PC-9 (cell line): Measurements from ENCODE around the gene ZNF516. TPM values are rescaled to one million over a fixed set of nuclear protein-coding genes. Genes with fewer than 3 reads are reported as not detected.

Experiments
- BruUV-seq: library from RNA; stranded (reverse); fragments of 400-500 nt; replicated peaks from 2 replicates; lab custom pipeline; 2021; lab: Mats Ljungman, UMichigan
- CTCF ChIA-PET: fragments of 300-600 bp; sonication (Branson Sonifier 250); formaldehyde crosslinking; loops from one replicate; lab custom pipeline; 2022; ENCODE audit warnings: antibody characterized with exemption; lab: Charles Lee
- POLR2A ChIA-PET: fragments of 300-600 bp; sonication (Branson Sonifier 250); formaldehyde crosslinking; loops from one replicate; lab custom pipeline; 2022; ENCODE audit warnings: antibody characterized with exemption; ENCODE audit not compliant: unreplicated experiment; lab: Charles Lee
- DNase-seq, 2 experiments: peaks; one replicate each; pipeline versions ENCODE4 v3.0.0 to v3.0.0-alpha.2; 2015 to 2022; ENCODE audit warnings: mixed read lengths in 1 of 2
- H2AFZ ChIP-seq: fragments of 200-600 bp; sonication (generic); 2 replicates; pipeline ENCODE4 v1.8.1; 2017; ENCODE audit warnings: antibody characterized with exemption
- H3F3A ChIP-seq: fragments of 200-600 bp; sonication (generic); 2 replicates; pipeline ENCODE4 v1.8.1; 2017; ENCODE audit warnings: antibody characterized with exemption, mild to moderate bottlenecking, low read depth; ENCODE audit not compliant: insufficient read depth
- H3K27ac ChIP-seq: fragments of 200-600 bp; sonication (generic); 2 replicates; pipeline ENCODE4 v1.6.1; 2016; ENCODE audit warnings: mixed run types
- H3K27me3 ChIP-seq: fragments of 200-600 bp; sonication (generic); 2 replicates; pipeline ENCODE4 v1.6.1; 2016; ENCODE audit warnings: low read depth, mixed run types; ENCODE audit not compliant: insufficient read depth
- H3K36me3 ChIP-seq: fragments of 200-600 bp; sonication (generic); 2 replicates; pipeline ENCODE4 v1.6.1; 2016; ENCODE audit warnings: low read depth, mixed run types
- H3K4me1 ChIP-seq: fragments of 200-600 bp; sonication (generic); replicated peaks from 2 replicates; pipeline ENCODE4 v1.6.1; 2016; ENCODE audit warnings: mixed run types; ENCODE audit not compliant: insufficient read depth
- H3K4me2 ChIP-seq: fragments of 200-600 bp; sonication (generic); 2 replicates; pipeline ENCODE4 v1.6.1; 2017; ENCODE audit warnings: mixed run types
- H3K4me3 ChIP-seq: fragments of 200-600 bp; sonication (generic); 2 replicates; pipeline ENCODE4 v1.6.1; 2016; ENCODE audit warnings: mixed run types
- H3K79me2 ChIP-seq: fragments of 200-600 bp; sonication (generic); 2 replicates; pipeline ENCODE4 v1.6.1; 2017; ENCODE audit warnings: low read depth, mixed run types
- H3K9me2 ChIP-seq: fragments of 200-600 bp; sonication (generic); 2 replicates; pipeline ENCODE4 v1.8.1; 2017; ENCODE audit warnings: mild to moderate bottlenecking; ENCODE audit not compliant: insufficient read depth
- H3K9me3 ChIP-seq: fragments of 200-600 bp; sonication (generic); 2 replicates; pipeline ENCODE4 v1.8.1; 2016; ENCODE audit warnings: low read depth; ENCODE audit not compliant: insufficient read depth
- H4K20me1 ChIP-seq: fragments of 200-600 bp; sonication (generic); 2 replicates; pipeline ENCODE4 v1.8.1; 2017; ENCODE audit not compliant: insufficient read depth
- CTCF ChIP-seq: fragments of 200-600 bp; sonication (generic); conservative IDR thresholded peaks from 2 replicates; pipeline ENCODE4 v1.6.1; 2017; ENCODE audit warnings: mixed run types, antibody characterized with exemption, mild to moderate bottlenecking, moderate library complexity
- EZH2 ChIP-seq: fragments of 200-600 bp; sonication (generic); IDR thresholded peaks from 2 replicates; pipeline ENCODE4 v1.8.0; 2017; ENCODE audit warnings: antibody characterized with exemption, low read depth
- intact Hi-C: fragments of 100-400 bp; cut with micrococcal nuclease; formaldehyde crosslinking; loops from one replicate; pipeline ENCODE4 v1.10.0; 2022; ENCODE audit not compliant: unreplicated experiment
- total RNA-seq: library from RNA; stranded (reverse); gene quantifications from 2 replicates; pipeline ENCODE4 v1.2.3, GENCODE V29; 2021

Gene ZNF516
- total RNA-seq, 1 experiment from 2014 or later, result 32.7 TPM

GRCh38 chr18:76416911-76417310, 78.1 kb downstream of the ZNF516 start:
- no TSS peak for BruUV-seq
- Histone ChIP-seq H3K36me3 (no peaks in the 10 kb centered on the region), H3K9me3 (no peaks in the 10 kb centered on the region), H4K20me1 (peaks cover 41% of the 10 kb centered on the region), H3K79me2 (peaks cover 17% of the 10 kb centered on the region; the same call in 1 of the 2 replicates), H3K4me1 (peaks cover 6% of the 10 kb centered on the region; the same call in 1 of the 2 replicates), H3K27me3 (no peaks in the 10 kb centered on the region), H3K9me2 (no peaks in the 10 kb centered on the region), H3K4me3 (no peak overlapping the region), H2AFZ (no peak overlapping the region), H3K4me2 (no peak overlapping the region), H3K27ac (no peak overlapping the region), H3F3A (0 out of 2 replicates have a peak, but pooled peaks cover 4% of the 10 kb centered on the region)
- CTCF ChIA-PET, result no interaction called here
- POLR2A ChIA-PET, result interaction anchor here (0.6 kb wide), 1 partner anchor 340 kb away, joined by 4 read pairs; no protein-coding TSS in a partner anchor
- TF ChIP-seq EZH2 (no peak), CTCF (no peak)
- no peak for DNase-seq
- intact Hi-C loops, result no loop called here

- Histone ChIP-seq H3K27ac (no peak overlapping the region), H4K20me1 (peaks cover 36% of the 10 kb centered on the region), H3K36me3 (no peaks in the 10 kb centered on the region), H3F3A (0 out of 2 replicates have a peak, but pooled peaks cover 4% of the 10 kb centered on the region), H3K4me3 (no peak overlapping the region), H3K4me1 (no peaks in the 10 kb centered on the region), H2AFZ (no peak overlapping the region), H3K9me3 (no peaks in the 10 kb centered on the region; the same call in 1 of the 2 replicates), H3K79me2 (peaks cover 14% of the 10 kb centered on the region; the same call in 1 of the 2 replicates), H3K27me3 (no peaks in the 10 kb centered on the region), H3K4me2 (no peak overlapping the region), H3K9me2 (no peaks in the 10 kb centered on the region)
- DNase-seq, result no peak
- ChIA-PET CTCF (no interaction called here), POLR2A (no interaction called here)
- TF ChIP-seq CTCF, result no peak
- TF ChIP-seq EZH2, result no peak
- BruUV-seq, result no TSS peak
- intact Hi-C loops, result no loop called here
Measured at GRCh38 chr18:76414936-76415621, 80.0 kb downstream of the ZNF516 start.

- no peak overlapping the region for H3K4me2 ChIP-seq
- ChIA-PET CTCF (no interaction called here), POLR2A (no interaction called here)
- H3F3A ChIP-seq, result 0 out of 2 replicates have a peak, but pooled peaks cover 2% of the 10 kb centered on the region
- H3K79me2 ChIP-seq, result peaks cover 8% of the 10 kb centered on the region; the same call in 1 of the 2 replicates
- no peak overlapping the region for H3K4me3 ChIP-seq
- H3K27ac ChIP-seq, result no peak overlapping the region
- peaks cover 27% of the 10 kb centered on the region for H4K20me1 ChIP-seq
- TF ChIP-seq EZH2, result no peak
- TF ChIP-seq CTCF, result no peak
- no TSS peak for BruUV-seq
- no peak overlapping the region for H2AFZ ChIP-seq
- no peaks in the 10 kb centered on the region for H3K27me3 ChIP-seq
- H3K36me3 ChIP-seq, result no peaks in the 10 kb centered on the region
- intact Hi-C loops, result no loop called here
- H3K9me2 ChIP-seq, result no peaks in the 10 kb centered on the region
- H3K4me1 ChIP-seq, result no peaks in the 10 kb centered on the region
- H3K9me3 ChIP-seq, result no peaks in the 10 kb centered on the region; the same call in 1 of the 2 replicates
- DNase-seq, result no peak
Measured at GRCh38 chr18:76412818-76413565, 82.0 kb downstream of the ZNF516 start.
